ENCODE results near the gene TMEM192.

The TMEM192 gene

DNA sequence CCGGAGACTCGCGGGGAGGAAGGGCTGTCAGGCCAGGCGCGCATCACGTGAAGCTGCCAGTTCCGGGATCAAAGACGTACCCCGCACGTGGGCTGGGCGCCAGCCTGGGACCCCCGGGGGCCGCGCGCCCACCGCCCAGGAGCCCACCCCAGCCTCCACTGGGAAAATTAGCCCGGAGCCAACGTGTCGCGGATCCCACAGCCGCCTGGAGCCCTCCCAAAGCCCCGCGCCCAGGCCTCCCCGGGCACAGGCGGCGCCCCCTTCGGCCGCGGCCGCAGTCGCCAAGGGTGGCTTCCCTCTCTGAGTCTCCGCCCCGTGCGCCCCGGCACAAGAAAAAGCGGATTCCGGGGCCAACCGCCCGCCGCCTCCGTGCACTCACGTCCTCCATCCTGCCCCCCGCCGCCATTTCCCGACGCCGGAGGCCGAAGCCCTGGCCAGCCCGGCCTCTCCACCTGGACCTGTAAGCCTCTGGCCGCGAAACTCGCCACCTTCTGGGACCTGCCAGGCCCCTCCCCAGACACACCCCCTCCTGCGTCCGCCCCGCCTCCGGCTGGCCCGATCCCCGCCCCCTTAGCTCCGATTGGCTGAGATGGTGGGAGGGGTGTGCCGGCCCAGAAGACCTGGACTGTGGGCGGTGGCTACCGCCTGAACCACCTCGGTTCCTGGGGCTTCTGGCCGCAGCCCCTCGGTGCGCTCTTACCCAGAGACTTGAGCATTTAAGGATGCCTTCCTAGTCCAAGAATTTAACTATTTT lies at the start of gene TMEM192:
Gene TMEM192, minus strand, starts transcription at position 493 of the 754 bp plus-strand sequence. Its CDS starts 87 bp downstream, at position 406.
- DNase-seq (ENCODE audit: extremely low read depth, insufficient read length): peak; percentile 93
- Histone ChIP-seq H3K27me3 (replicated peaks; ENCODE audit: control insufficient read depth, insufficient read depth, low read length) (no peaks in the 10 kb centered on the region), H3K36me3 (ENCODE audit: control insufficient read depth, insufficient read depth, low read length) (no peaks in the 10 kb centered on the region), H3K4me3 (replicated peaks; ENCODE audit: low read depth, low read length) (peak within 1 kb of the TSS; percentile 72)
- peak; percentile 38 for TF ChIP-seq CTCF (IDR thresholded peaks at IDR 0.05; ENCODE audit: insufficient read depth, low read length, poor library complexity, severe bottlenecking)

GRCh38 chr4:165158762-165159161 lies 46.1 kb upstream of the TMEM192 start:
- H3K36me3 ChIP-seq (ENCODE audit: control insufficient read depth, insufficient read depth, low read length): no peaks in the 10 kb centered on the region
- no peak overlapping the region for H3K4me3 ChIP-seq (replicated peaks; ENCODE audit: low read depth, low read length)
- TF ChIP-seq CTCF (IDR thresholded peaks at IDR 0.05; ENCODE audit: insufficient read depth, low read length, poor library complexity, severe bottlenecking): no peak
- DNase-seq (ENCODE audit: extremely low read depth, insufficient read length): no peak
- H3K27me3 ChIP-seq (replicated peaks; ENCODE audit: control insufficient read depth, insufficient read depth, low read length): no peaks in the 10 kb centered on the region

DNA sequence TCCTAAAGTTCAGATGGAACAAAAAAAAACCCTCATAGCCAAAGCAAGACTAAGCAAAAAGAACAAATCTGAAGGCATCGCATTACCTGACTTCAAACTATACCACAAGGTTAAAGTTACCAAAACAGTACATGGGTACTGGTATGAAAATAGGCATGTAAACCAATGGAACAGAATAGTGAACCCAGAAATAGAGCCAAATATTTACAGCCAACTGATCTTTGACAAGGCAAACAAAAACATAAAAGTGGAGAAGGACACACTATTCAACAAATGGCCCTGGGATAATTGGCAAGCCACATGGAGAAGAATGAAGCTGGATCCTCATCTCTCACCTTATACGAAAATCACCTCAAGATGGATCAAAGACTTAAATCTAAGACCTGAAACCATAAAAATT lies 44.2 kb upstream of the TMEM192 start:
- H3K27me3 ChIP-seq (replicated peaks; ENCODE audit: control insufficient read depth, insufficient read depth, low read length): no peaks in the 10 kb centered on the region
- H3K4me3 ChIP-seq (replicated peaks; ENCODE audit: low read depth, low read length): no peak overlapping the region
- TF ChIP-seq CTCF (IDR thresholded peaks at IDR 0.05; ENCODE audit: insufficient read depth, low read length, poor library complexity, severe bottlenecking): no peak
- H3K36me3 ChIP-seq (ENCODE audit: control insufficient read depth, insufficient read depth, low read length): no peaks in the 10 kb centered on the region
- no peak for DNase-seq (ENCODE audit: extremely low read depth, insufficient read length)

GRCh38 chr4:165154482-165154881 lies 41.8 kb upstream of the TMEM192 start:
- no peak for TF ChIP-seq CTCF (IDR thresholded peaks at IDR 0.05; ENCODE audit: insufficient read depth, low read length, poor library complexity, severe bottlenecking)
- no peak overlapping the region for H3K4me3 ChIP-seq (replicated peaks; ENCODE audit: low read depth, low read length)
- H3K36me3 ChIP-seq (ENCODE audit: control insufficient read depth, insufficient read depth, low read length): no peaks in the 10 kb centered on the region
- H3K27me3 ChIP-seq (replicated peaks; ENCODE audit: control insufficient read depth, insufficient read depth, low read length): no peaks in the 10 kb centered on the region
- DNase-seq (ENCODE audit: extremely low read depth, insufficient read length): no peak

- no peak overlapping the region for H3K4me3 ChIP-seq (replicated peaks; ENCODE audit: low read depth, low read length)
- DNase-seq (ENCODE audit: extremely low read depth, insufficient read length): no peak
- no peaks in the 10 kb centered on the region for H3K36me3 ChIP-seq (ENCODE audit: control insufficient read depth, insufficient read depth, low read length)
- no peaks in the 10 kb centered on the region for H3K27me3 ChIP-seq (replicated peaks; ENCODE audit: control insufficient read depth, insufficient read depth, low read length)
- TF ChIP-seq CTCF (IDR thresholded peaks at IDR 0.05; ENCODE audit: insufficient read depth, low read length, poor library complexity, severe bottlenecking): no peak
These were observed 39.9 kb upstream of the TMEM192 start for GRCh38 chr4:165152527-165152926.
